Stimulated activated CD4-positive, alpha-beta T cell treated with anti-CD3 and anti-CD28 coated beads, Interleukin-4, amount 100 ng/mL, for 48 hours (primary cell): Measurements from ENCODE around the gene MRAP.

ENCODE experiments used
- DNase-seq, 2 donors: peaks; one replicate each; pipeline ENCODE4 v3.0.0-alpha.2; 2020; ENCODE audit warnings: low read depth in 2 of 2

MRAP gene

DNA sequence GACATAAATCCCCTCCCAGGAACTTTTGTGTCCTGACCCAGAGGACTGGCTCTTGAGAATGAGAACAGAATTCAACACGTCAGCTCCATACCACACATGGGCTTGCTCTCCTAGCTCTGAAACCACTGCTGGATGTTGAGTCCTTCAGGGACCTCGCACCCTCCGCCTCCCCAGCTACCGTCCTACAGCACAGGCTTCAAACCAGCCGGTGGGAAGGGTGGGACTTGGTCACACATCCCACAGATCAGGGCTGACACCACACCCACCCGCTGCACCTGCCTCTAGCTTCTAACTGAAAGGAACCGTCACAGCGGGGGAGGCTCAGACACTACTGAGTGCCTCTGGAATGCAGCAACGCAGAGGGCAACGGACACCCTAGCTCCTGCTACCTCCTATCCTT, 24.0 kb downstream of the MRAP start:
- no peak for DNase-seq

- no peak for DNase-seq
Measured at GRCh38 chr21:32325706-32326105, 27.1 kb downstream of the MRAP start.

DNA sequence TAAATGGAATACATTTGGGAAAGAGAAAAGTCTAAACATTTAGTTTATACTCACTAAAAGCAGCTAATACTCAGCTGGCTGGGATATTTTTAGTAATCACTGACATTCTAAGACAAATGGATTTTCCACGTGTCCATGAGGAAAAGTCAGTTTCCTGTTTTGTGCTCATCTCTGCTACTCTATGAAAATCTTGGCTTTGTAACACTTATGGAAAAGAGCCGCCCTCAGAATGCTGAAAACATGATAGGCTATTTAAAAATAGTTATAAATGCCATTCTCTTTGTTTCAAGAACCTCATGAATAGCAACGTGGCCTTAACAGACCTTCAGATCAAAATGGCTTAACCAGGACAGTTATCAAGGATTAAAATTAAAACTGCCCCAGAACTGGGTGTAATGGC, 29.9 kb downstream of the MRAP start:
- no peak for DNase-seq

DNA sequence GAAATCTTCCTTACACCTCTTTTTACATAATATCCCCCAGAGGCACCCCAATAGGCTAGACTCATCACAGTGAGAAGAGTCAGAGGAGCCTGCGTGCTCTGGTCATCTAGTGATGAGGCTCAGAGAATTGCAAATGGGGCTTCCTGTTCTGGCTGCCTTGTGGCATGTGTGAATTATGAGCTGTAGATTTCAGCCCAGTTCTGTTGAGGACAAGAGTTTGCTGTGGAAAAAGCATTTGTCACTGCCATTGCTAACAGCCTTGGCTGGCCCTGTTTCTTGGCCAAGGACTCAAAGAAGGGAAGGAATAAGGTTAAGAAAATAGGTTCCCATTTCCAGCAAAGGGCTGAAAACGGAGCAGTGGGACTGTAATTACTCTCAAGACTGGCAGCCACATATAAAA, 30.7 kb downstream of the MRAP start:
- DNase-seq: no peak

DNA sequence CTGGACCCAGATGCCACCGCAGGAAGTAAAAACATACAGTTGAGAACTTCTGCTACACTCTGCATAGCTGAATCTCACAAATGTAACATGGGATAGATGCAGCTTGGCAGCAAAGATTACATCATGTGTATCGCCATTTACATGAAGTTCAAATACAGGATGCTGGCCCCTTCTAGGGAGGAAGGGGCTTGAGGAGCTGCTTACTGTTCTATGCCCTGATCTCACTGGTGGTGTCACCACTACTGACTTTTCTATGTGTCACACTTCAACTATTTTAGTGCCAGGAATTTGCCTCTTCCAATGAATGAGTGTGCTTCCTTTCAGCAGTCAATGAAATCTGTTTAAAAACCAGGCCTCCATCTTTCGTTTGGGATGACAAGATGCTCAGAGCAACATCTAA, 31.1 kb downstream of the MRAP start:
- no peak for DNase-seq

- DNase-seq: no peak
Measured at GRCh38 chr21:32330784-32331311, 32.2 kb downstream of the MRAP start.

GRCh38 chr21:32331444-32332305, 33.0 kb downstream of the MRAP start:
- no peak for DNase-seq

DNA sequence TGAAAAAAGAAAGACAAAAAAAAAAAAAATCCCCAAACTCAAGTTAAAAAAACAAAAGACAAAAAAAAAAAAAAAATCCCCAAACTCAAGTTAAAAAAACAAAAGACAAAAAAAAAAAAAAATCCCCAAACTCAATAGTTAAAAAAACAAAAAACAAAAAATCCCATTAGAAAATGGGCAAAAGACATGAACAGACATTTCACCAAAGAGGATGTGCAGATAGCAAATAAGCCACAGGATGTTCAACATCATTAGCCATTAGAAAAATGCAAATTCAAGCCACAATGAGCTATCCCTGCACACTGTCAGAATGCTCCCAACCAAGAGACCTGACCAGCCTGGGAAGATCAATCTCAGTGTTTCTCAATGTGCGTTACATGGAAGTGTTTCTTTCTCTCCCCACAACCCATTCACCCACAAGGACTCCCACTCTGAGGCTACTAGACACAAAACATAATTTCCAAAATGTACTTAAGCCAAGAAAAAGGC, 33.9 kb downstream of the MRAP start:
- DNase-seq: no peak

GRCh38 chr21:32333953-32334673, 35.5 kb downstream of the MRAP start:
- no peak for DNase-seq

- no peak for DNase-seq
Measured at GRCh38 chr21:32334980-32335531, 36.4 kb downstream of the MRAP start.

GRCh38 chr21:32335601-32336575, 37.2 kb downstream of the MRAP start:
- DNase-seq: no peak

DNA sequence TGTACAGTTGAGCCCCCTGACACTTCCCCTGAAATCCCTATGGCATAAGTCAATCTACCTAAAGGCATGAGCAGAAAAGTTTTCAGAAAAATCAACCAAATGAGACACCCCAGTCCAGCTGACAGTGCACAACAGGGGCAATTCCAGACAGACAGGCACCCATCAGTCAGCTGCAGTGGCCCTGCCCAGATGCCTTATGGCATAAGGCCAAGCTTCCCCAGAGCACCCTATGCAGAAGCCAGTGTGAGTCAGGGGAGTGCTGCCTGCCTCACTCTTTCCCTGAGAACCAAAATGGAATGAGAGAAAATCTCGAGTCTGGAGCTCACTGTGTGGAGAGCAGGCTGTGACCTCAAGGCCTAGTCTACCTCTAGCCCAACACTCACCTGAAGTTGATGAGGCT, 38.1 kb downstream of the MRAP start:
- DNase-seq: no peak

DNA sequence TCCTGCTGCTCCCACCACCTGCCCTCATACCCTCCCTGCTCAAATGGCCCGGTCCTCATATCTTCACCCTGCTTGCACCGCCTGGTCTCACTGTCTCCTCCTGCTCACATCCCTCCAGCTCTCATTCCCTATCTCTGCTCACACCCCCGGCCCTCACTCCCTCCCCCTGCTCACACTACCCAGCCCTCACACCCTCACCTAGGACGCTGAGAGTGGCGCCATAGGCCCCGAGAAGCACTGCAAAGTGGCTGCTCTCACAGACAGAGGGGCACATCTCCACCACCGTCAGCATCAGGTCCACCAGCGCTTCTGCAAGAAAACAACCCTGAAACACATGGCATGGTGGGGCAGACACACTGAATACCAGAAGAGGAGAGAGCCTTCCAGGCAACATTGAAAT, 38.6 kb downstream of the MRAP start:
- DNase-seq: no peak

DNA sequence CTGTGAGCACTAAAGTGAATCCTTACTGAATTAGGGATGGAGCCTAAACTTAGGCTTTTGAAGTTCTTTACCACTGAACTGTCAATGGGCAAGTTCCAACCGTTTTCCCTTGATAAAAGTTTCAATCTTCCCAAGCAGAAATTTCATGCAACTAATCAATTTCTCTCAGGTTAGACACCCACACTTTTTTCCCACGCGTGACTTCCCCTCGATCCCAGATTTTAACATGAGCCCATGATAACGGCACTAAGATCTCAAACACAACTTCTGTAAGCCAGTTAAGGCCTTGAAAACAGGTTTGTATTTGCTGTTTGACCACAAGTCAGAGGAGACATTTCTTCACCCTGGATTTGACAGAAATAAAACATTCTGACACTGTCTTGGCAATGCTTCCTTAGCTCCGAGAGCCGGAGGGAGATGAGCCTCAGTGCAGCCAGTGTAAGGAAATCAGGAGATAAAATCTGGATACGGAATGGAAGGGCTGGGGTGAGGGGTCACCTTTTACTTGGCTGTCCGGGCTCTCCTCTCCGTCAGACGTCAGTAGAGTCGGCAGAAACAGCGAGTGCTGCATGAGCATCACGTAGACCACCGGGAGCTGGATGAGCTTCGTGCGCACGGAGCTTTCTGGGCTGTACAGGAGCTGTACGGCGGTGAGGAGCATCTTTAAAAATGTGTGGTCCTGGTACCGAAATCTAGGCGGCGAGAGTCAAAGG, 39.7 kb downstream of the MRAP start:
- no peak for DNase-seq

GRCh38 chr21:32340863-32341848, 42.5 kb downstream of the MRAP start:
- DNase-seq: no peak

- DNase-seq: no peak
Measured at GRCh38 chr21:32346951-32347350, 48.3 kb downstream of the MRAP start.

DNA sequence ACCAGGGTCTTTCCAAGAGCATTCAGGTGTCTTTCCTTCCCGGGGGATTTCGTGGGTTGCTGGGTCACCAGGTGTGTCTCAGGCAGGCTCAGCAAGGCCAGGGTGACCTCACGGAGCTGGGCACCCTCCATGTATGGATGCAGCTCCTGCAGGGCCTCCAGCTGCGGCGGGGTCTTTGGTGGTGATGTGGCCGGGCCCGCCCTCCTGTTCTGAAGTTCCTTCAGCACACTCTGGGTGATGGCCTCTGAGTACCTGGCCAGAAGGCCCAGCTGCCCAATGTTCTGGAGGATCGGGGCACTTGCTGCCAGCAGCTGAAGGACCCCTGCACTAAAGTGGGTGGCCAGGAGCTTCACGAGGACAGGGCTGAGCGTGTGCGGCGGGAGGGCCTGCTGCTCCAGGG, 48.7 kb downstream of the MRAP start:
- no peak for DNase-seq

DNA sequence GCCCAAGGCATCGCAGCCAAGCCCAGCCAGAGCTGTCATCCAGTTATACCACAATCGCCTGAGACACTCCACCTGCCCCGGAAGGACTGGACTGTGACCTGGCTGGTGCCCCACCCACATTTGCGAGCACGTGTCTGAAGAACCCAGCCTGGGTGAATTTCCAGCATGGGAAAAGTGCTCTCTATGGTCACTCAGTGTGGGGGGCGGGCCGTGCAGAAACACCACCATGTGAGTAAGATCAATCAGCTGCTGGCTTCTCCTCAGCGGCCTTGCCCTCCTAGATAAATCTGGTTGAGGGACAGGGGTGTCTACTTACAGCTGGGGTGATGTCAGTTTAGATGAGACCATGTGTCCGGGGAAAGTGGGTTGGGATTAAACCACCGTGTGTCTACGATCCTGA, 49.3 kb downstream of the MRAP start:
- DNase-seq: no peak

DNA sequence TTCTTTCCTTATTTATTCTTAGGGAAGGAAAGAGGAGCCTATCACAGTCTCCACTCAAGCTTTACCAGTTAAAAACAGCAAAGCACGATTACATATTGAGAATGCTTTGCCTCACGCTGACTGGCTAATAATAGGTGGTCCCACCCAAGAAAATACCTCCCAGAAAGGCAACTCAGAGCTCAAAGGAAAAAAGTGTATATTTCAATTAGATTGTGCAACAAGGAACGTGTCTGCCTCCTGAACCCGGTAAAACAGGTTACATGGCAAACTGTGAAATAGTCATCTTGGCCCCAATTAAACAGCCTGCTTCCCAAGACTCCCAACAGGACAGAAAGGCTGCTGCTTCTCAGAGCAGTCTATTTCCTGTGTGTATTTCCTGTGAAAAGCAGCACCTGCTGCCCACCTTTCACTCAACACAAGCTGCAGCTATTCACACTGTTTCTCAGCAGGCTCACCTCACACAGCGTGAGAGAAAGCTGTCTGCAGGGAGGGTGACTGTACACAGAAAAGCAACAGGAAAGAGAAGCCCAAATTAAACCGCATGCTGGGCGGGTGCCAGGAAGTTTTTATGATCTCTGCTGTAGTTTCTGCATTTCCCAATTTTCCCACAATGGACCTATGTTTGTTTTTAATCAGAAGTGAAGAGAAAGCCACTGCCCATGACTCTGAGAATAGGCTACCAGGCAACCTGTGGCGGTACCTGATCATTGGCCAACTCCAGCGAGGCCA, 50.1 kb downstream of the MRAP start:
- no peak for DNase-seq
